ENCODE results near the gene IGLL1. TPM values are rescaled to one million over a fixed set of nuclear protein-coding genes. Genes with fewer than 3 reads are reported as not detected.

The IGLL1 gene
- total RNA-seq, 4 donors from 2014 or later, result not detected

DNA sequence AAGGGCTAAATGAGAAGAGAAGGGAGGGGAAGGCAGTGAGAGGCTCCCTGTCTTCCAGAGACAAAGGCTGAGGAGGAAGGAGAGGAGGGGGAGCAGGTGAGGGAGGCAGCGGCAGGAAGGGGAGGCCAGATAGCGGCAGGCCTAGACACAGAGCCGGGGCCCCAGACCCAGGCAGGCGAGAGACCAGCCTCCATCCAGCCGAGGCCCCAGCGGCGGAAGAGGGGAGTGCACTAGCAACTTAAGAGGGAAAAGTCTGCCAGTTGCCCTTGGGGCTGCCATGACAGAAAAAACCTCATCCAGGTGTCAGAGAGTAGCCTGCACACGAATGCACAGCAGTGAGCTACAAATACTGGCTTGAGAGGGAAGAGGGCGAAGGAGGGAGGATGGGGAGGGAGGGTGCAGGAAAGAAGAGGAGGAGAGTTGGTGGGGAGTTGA is 46.7 kb downstream of the IGLL1 start:
- H3K27ac ChIP-seq, result no peak overlapping the region
- H3K9me3 ChIP-seq, result no peaks in the 10 kb centered on the region
- WGBS, 2 donors, result 56 to 62% methylated on average over 9 of the region's 9 CpGs
- intact Hi-C loops (cut with DNase I), result no loop called here
- no peaks in the 10 kb centered on the region for H3K27me3 ChIP-seq
- no peaks in the 10 kb centered on the region for H3K36me3 ChIP-seq
- no peak overlapping the region for H3K4me3 ChIP-seq (replicated peaks in 1 of 3)
- TF ChIP-seq, protein P1, sequence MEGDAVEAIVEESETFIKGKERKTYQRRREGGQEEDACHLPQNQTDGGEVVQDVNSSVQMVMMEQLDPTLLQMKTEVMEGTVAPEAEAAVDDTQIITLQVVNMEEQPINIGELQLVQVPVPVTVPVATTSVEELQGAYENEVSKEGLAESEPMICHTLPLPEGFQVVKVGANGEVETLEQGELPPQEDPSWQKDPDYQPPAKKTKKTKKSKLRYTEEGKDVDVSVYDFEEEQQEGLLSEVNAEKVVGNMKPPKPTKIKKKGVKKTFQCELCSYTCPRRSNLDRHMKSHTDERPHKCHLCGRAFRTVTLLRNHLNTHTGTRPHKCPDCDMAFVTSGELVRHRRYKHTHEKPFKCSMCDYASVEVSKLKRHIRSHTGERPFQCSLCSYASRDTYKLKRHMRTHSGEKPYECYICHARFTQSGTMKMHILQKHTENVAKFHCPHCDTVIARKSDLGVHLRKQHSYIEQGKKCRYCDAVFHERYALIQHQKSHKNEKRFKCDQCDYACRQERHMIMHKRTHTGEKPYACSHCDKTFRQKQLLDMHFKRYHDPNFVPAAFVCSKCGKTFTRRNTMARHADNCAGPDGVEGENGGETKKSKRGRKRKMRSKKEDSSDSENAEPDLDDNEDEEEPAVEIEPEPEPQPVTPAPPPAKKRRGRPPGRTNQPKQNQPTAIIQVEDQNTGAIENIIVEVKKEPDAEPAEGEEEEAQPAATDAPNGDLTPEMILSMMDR (IDR thresholded peaks at IDR 0.05), result peak in 2 of 6 experiments; percentile 18 to 31
- no peak for TF ChIP-seq POLR2A (IDR thresholded peaks at IDR 0.05)
- peaks cover 0 to 37% of the 10 kb centered on the region in 2 donors for H3K4me1 ChIP-seq
- peak; percentile 25 to 39 for DNase-seq

DNA sequence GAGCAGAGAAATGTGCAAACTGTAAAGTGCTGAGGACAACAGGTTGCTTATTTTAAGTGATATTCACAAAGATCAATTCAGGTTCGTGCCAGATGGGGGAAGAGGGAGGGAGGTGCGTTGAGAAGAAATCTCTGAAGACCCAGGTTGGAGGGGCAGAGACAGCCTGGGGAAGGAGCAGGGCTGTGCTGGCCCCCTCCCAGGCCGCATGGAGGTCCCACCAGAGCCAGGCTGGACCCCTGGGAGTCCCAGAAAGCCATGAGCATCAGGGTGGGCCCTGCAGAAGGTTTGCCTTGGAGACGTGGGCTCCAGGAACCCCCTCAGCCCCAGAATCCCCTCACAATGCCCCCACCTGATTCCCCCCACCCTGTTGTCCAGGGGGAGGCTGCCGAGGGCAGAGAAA is 47.4 kb downstream of the IGLL1 start:
- Histone ChIP-seq H3K27ac (no peak overlapping the region), H3K9me3 (no peaks in the 10 kb centered on the region), H3K4me1 (peaks cover 0 to 43% of the 10 kb centered on the region in 2 donors), H3K36me3 (no peaks in the 10 kb centered on the region), H3K27me3 (no peaks in the 10 kb centered on the region), H3K4me3 (replicated peaks in 1 of 3) (no peak overlapping the region)
- DNase-seq, result no peak
- TF ChIP-seq, protein P1 (IDR thresholded peaks at IDR 0.05), result no peak
- TF ChIP-seq POLR2A (IDR thresholded peaks at IDR 0.05), result no peak
- intact Hi-C loops (cut with DNase I), result no loop called here
- 87% methylated on average over 5 of the region's 5 CpGs for WGBS, 2 donors

DNA sequence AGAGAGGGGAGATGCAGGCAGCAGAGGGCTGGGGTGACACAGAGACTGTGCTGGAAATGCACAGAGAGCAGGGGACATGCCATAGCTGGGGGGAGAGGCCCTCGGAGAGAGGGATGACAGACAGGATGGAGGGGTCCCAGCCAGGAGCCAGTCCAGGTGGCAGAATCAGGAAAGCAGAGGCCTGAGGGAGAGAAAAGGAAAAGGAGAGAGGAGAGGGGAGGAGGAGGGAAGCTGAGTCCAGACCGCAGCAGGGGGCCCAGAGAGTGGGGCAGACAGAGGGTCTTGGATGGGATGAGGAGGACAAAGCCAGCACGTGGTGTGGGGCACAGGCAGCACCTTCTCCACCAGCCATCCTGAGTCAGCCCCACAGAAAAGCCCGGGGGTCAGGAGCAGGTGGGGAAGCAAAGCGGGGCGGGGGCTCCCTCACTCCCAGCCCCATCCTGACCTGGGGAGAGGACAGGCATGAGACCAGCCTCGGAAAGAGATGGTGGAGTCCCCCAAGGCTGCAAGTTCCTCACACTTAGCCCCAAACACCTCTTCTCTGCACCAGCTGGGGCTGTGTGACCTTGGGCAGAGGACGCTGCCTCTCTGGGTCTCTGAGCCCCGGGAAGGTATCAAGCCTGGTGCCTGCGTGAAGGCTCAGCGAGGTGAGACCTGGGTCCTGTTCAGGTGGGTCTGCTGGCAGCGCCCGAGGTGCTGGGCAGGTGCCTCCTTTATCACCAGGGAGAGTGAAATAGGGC is 48.0 kb downstream of the IGLL1 start:
- intact Hi-C loops (cut with DNase I), result no loop called here
- TF ChIP-seq, protein P1 (IDR thresholded peaks at IDR 0.05), result no peak
- no peak for TF ChIP-seq POLR2A (IDR thresholded peaks at IDR 0.05)
- H3K4me3 ChIP-seq (replicated peaks in 1 of 3), result no peak overlapping the region
- WGBS, 2 donors, result 76 to 87% methylated on average over 9 to 11 of the region's 13 CpGs
- DNase-seq, result no peak
- no peaks in the 10 kb centered on the region for H3K9me3 ChIP-seq
- peaks cover under 1 to 49% of the 10 kb centered on the region in 2 donors for H3K4me1 ChIP-seq
- H3K27me3 ChIP-seq, result no peaks in the 10 kb centered on the region
- no peak overlapping the region for H3K27ac ChIP-seq
- H3K36me3 ChIP-seq, result no peaks in the 10 kb centered on the region

DNA sequence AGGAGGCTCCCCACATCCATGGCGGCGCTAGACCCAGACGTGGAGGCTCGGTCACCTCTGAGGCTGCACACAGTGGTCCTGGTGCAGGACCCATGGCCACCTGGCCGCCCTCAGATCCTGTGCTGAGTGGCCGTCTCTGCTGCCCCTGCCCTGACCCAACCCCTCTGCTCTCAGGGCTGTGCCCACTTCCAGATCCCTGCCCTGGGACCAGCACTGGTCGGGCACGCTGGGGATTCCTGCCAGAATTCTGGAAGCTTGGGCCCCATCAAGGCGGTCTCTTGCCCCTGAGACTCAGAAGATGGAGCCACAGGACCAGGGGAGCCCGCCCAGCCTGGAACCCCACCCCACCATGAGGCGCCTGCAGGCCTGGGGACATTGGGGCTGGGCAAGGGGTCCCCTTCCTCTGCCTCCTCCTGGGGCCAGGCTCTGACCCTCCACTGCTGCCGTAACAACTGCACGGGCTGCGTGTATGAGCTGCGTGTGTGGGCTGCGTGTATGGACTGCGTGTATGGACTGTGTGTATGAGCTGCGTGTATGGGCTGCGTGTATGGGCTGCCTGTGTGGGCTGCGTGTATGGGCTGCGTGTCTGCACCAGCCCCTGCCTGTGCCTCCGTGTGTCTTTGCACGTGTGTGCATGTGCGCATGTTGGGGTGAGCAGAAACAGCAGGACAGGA is 48.7 kb downstream of the IGLL1 start:
- Histone ChIP-seq H3K36me3 (no peaks in the 10 kb centered on the region), H3K9me3 (no peaks in the 10 kb centered on the region), H3K4me3 (replicated peaks in 1 of 3) (no peak overlapping the region), H3K4me1 (peaks cover 7 to 56% of the 10 kb centered on the region in 2 donors), H3K27me3 (no peaks in the 10 kb centered on the region), H3K27ac (no peak overlapping the region)
- no peak for TF ChIP-seq POLR2A (IDR thresholded peaks at IDR 0.05)
- TF ChIP-seq, protein P1 (IDR thresholded peaks at IDR 0.05), result no peak
- WGBS, 2 donors, result 93 to 94% methylated on average over 19 of the region's 24 CpGs
- DNase-seq, result peak in 1 of 2 donors; percentile 1
- intact Hi-C loops (cut with DNase I), result no loop called here

DNA sequence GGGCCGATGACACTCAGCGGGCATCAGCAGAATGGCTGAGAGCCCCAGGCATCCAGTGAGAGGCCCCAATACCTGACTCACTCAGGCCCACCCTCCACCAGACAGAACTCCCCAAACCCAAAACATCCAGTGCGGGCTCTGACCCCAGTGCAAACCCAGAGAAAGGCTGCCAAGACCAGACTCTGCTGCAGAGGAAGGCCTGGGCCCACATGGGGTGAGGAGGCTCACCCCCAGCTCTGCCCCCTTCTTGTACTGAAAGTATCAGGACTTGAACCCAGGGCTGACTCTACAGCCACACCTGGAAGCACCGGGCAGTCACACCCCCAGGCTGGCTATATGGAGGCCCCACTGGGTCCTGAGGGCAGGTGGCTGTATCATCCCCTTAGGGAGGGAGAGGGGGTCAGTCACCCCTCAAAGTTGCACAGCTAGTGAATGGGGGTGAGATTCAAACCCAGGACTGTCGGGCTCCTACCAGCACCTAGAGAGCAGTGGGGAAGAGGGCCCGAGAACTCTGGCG is 49.3 kb downstream of the IGLL1 start:
- Histone ChIP-seq H3K9me3 (no peaks in the 10 kb centered on the region), H3K36me3 (no peaks in the 10 kb centered on the region), H3K4me3 (replicated peaks in 1 of 3) (no peak overlapping the region), H3K27ac (no peak overlapping the region), H3K27me3 (no peaks in the 10 kb centered on the region), H3K4me1 (peaks cover 9 to 54% of the 10 kb centered on the region in 2 donors)
- 94 to 97% methylated on average over 4 to 6 of the region's 7 CpGs for WGBS, 2 donors
- DNase-seq, result no peak
- no peak for TF ChIP-seq POLR2A (IDR thresholded peaks at IDR 0.05)
- TF ChIP-seq, protein P1 (IDR thresholded peaks at IDR 0.05), result no peak
- intact Hi-C loops (cut with DNase I), result no loop called here

All from thyroid gland (tissue), 4 donors.